Measurements from ENCODE around the gene LITAFD. TPM values are rescaled to one million over a fixed set of nuclear protein-coding genes. Genes with fewer than 3 reads are reported as not detected.
"Not testable (repeated sequence)": the region's sequence is repeated elsewhere in the genome, so short reads cannot be mapped to it uniquely, and the experiment has no call there.

The LITAFD gene
- total RNA-seq, 1 experiment from 2014 or later = 0.45 TPM

DNA sequence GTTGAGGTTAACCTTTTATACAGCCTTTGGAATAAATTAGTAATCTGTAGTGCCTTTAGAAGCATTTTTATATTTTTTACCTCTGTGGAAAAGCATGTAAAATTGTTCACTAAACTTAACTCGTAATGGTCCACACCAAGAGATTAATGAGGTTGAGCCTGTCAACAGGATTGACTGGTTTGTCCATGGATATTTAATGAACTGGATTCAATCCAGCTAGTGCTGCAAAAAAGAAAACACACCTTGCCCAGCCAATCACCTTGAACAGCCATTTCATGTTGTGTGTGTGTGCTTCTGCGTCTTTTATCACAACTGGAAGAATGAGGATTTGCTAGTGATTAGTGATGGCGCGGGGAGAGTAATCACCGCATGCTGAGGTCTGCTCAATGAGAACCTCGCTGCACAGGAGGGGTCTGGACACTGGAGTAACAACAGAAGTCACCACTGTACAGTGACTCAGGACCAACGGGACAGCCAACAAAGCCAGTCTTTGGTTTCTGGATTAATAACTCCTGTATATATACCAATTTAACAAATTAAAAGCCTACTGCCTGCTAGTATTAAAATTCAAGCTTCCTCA, 33.7 kb downstream of the LITAFD start:
- Histone ChIP-seq H3K4me2 (ENCODE audit: low read depth, low read length, poor library complexity, severe bottlenecking) (no peak overlapping the region), H3K9me2 (replicated peaks; ENCODE audit: insufficient read depth, low read length) (no peaks in the 10 kb centered on the region), H3K27me3 (ENCODE audit: low read length) (no peaks in the 10 kb centered on the region), H3K4me3 (ENCODE audit: low read length) (no peak overlapping the region), H3K79me2 (ENCODE audit: low read length) (peaks cover 20% of the 10 kb centered on the region), H2AFZ (ENCODE audit: low read length) (no peak overlapping the region), H3K9ac (ENCODE audit: low read length) (no peak overlapping the region), H3K4me1 (ENCODE audit: low read length) (peaks cover 19% of the 10 kb centered on the region), H3K36me3 (ENCODE audit: insufficient read depth, low read length) (peaks cover 29% of the 10 kb centered on the region; the same call in 1 of the 2 replicates), H4K20me1 (ENCODE audit: insufficient read depth, low read depth, low read length) (peaks cover 14% of the 10 kb centered on the region; the same call in 1 of the 2 replicates), H3K9me3 (ENCODE audit: low read length) (no peaks in the 10 kb centered on the region), H3K27ac (ENCODE audit: low read length) (peak overlapping the region; percentile 51; the same call in 1 of the 2 replicates)
- no peak for DNase-seq

DNA sequence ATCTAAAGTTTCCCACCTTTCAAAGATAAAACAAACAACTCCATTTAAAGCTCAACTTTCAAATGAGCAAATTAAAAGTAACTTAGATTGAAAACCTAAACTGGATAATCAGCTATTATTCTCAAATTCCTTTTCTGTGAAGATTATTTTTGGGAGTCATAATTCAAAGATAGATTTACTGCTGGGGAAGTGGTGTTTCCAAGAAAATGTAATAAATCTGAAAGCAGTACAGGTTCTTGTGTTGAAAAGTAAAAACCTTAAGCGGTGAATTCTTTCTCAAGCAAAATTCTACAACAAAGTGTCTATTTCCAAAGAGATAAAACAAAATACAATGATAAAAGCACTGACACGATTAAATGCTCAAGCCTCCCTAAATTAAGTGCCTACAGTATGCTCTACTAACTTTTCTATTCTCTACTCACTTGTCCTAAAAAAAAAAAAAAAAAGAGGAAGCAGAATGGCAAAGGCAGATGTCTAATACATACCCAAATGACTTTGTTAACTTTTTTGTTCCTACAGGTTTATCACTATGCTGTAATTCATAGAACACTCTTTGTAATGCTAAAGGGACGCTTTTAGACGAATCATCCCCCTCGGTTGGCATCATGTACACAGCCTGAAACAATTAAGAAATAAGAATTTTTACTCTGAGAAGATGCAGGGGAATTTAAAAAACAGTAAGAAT, 34.5 kb downstream of the LITAFD start:
- H3K4me2 ChIP-seq (ENCODE audit: low read depth, low read length, poor library complexity, severe bottlenecking) = peak overlapping the region; percentile 38
- H3K4me1 ChIP-seq (ENCODE audit: low read length) = peaks cover 19% of the 10 kb centered on the region
- peaks cover 15% of the 10 kb centered on the region; the same call in 1 of the 2 replicates for H3K79me2 ChIP-seq (ENCODE audit: low read length)
- H3K9me2 ChIP-seq (replicated peaks; ENCODE audit: insufficient read depth, low read length) = no peaks in the 10 kb centered on the region
- no peak overlapping the region for H3K4me3 ChIP-seq (ENCODE audit: low read length)
- H4K20me1 ChIP-seq (ENCODE audit: insufficient read depth, low read depth, low read length) = peaks cover 11% of the 10 kb centered on the region; the same call in 1 of the 2 replicates
- H3K27me3 ChIP-seq (ENCODE audit: low read length) = no peaks in the 10 kb centered on the region
- no peak overlapping the region for H3K9ac ChIP-seq (ENCODE audit: low read length)
- peak overlapping the region; percentile 51 for H3K27ac ChIP-seq (ENCODE audit: low read length)
- DNase-seq = peak; percentile 78
- no peak overlapping the region for H2AFZ ChIP-seq (ENCODE audit: low read length)
- H3K9me3 ChIP-seq (ENCODE audit: low read length) = no peaks in the 10 kb centered on the region
- peaks cover 25% of the 10 kb centered on the region; the same call in 1 of the 2 replicates for H3K36me3 ChIP-seq (ENCODE audit: insufficient read depth, low read length)

DNA sequence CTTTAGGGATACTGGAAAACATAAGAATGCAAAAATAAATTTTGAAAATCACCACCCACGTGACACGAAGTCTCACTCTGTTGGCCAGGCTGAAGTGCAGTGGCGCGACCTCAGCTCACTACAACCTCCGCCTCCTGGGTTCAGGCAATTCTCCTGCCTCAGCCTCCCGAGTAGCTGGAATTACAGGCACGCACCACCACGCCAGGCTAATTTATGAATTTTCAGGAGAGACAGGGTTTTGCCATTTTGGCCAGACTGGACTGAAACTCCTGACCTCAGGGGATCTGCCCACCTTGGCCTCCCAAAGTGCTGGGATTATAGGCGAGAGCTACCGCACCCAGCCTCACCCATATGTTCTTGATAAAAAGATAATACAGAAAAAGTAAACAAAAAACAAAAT, 35.2 kb downstream of the LITAFD start:
- peaks cover 11% of the 10 kb centered on the region; the same call in 1 of the 2 replicates for H4K20me1 ChIP-seq (ENCODE audit: insufficient read depth, low read depth, low read length)
- peaks cover 25% of the 10 kb centered on the region; the same call in 1 of the 2 replicates for H3K36me3 ChIP-seq (ENCODE audit: insufficient read depth, low read length)
- not testable (repeated sequence) for H3K9me2 ChIP-seq (replicated peaks; ENCODE audit: insufficient read depth, low read length); DNase-seq; H3K9me3 ChIP-seq (ENCODE audit: low read length); H3K4me3 ChIP-seq (ENCODE audit: low read length); H2AFZ ChIP-seq (ENCODE audit: low read length); H3K27me3 ChIP-seq (ENCODE audit: low read length); H3K9ac ChIP-seq (ENCODE audit: low read length)
- peaks cover 19% of the 10 kb centered on the region for H3K4me1 ChIP-seq (ENCODE audit: low read length)
- peak overlapping the region; percentile 38 for H3K4me2 ChIP-seq (ENCODE audit: low read depth, low read length, poor library complexity, severe bottlenecking)
- H3K27ac ChIP-seq (ENCODE audit: low read length) = peak overlapping the region; percentile 51
- peaks cover 15% of the 10 kb centered on the region; the same call in 1 of the 2 replicates for H3K79me2 ChIP-seq (ENCODE audit: low read length)

DNA sequence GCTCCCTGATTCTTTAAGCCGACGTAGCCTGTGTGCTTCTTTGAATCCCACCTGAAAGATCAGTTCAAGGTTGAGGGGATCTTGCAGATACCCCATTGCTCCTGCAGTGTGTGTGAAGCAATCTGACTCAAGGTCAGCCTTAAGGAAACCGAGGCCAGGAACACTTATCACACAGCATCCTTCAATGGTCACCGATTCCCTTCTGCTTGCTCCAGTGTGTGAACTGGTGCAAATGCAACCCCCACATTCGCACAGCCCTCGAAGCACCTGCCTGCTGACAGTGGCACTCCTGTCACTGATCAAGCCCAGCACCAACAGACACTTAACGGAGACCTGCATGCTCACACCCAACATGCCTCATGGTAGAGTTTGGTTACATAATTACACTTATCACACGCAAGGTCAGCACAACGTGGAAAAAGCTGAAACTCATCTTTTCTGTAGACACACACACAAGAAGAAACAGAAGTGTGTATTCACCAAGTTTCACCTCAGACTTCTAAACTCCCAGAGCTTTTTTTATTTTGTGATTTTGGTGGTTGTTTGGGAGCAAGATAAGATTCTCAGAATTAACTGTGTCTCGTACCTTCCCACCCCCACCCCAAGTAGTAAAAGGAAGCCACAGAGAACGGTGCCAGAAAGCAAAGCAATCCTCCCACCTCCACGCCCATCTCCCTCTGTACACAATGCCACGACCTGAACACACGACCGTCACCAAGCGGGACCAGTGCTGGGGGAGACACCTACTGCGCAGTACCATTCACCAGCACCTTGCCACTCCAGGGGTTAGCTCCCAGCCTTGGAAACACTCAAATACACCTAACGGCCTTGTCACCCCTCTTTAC, 37.2 kb downstream of the LITAFD start:
- no peak for DNase-seq
- peaks cover 14% of the 10 kb centered on the region for H3K79me2 ChIP-seq (ENCODE audit: low read length)

DNA sequence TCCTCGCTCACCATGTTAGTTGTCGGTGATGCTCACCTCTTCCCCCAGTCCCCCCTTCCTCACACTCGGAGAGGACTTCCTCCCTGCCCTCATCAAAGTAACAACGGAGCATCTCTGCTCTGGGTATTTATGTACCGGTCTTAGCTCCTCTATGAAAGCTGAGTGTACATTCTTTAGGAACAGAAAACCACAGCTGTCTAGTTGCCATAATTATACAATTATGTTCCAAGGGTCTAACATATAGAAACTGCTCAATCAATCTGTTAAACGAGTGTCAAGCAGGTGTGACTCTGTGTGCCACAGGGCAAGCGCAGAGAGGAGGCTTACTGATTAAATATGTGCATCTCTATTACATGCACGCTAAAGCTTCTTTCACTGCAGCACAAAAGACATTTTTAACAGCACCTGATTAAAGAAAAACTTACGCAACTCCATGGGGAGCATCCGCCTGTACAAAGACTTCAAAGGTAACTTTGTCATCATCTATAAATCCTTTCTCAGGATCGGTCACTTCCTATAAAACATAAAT, 37.8 kb downstream of the LITAFD start:
- Histone ChIP-seq H3K4me2 (ENCODE audit: low read depth, low read length, poor library complexity, severe bottlenecking) (no peak overlapping the region), H3K79me2 (ENCODE audit: low read length) (peaks cover 17% of the 10 kb centered on the region), H3K9me3 (ENCODE audit: low read length) (no peaks in the 10 kb centered on the region), H4K20me1 (ENCODE audit: insufficient read depth, low read depth, low read length) (peaks cover 17% of the 10 kb centered on the region), H3K4me1 (ENCODE audit: low read length) (peaks cover 29% of the 10 kb centered on the region), H3K9me2 (replicated peaks; ENCODE audit: insufficient read depth, low read length) (no peaks in the 10 kb centered on the region), H3K4me3 (ENCODE audit: low read length) (no peak overlapping the region), H3K27me3 (ENCODE audit: low read length) (no peaks in the 10 kb centered on the region), H3K27ac (ENCODE audit: low read length) (no peak overlapping the region), H3K9ac (ENCODE audit: low read length) (no peak overlapping the region), H3K36me3 (ENCODE audit: insufficient read depth, low read length) (peaks cover 27% of the 10 kb centered on the region; the same call in 1 of the 2 replicates), H2AFZ (ENCODE audit: low read length) (no peak overlapping the region)
- DNase-seq = no peak

More for the DNA sequence above, 37.2 kb downstream of the LITAFD start:
- Histone ChIP-seq H3K9me2 (replicated peaks; ENCODE audit: insufficient read depth, low read length) (no peaks in the 10 kb centered on the region), H4K20me1 (ENCODE audit: insufficient read depth, low read depth, low read length) (peaks cover 14% of the 10 kb centered on the region), H3K36me3 (ENCODE audit: insufficient read depth, low read length) (peaks cover 32% of the 10 kb centered on the region; the same call in 1 of the 2 replicates), H3K9ac (ENCODE audit: low read length) (no peak overlapping the region), H3K27me3 (ENCODE audit: low read length) (no peaks in the 10 kb centered on the region), H3K4me3 (ENCODE audit: low read length) (no peak overlapping the region), H3K9me3 (ENCODE audit: low read length) (no peaks in the 10 kb centered on the region), H2AFZ (ENCODE audit: low read length) (no peak overlapping the region), H3K4me1 (ENCODE audit: low read length) (peaks cover 23% of the 10 kb centered on the region), H3K27ac (ENCODE audit: low read length) (no peak overlapping the region), H3K4me2 (ENCODE audit: low read depth, low read length, poor library complexity, severe bottlenecking) (no peak overlapping the region)

DNA sequence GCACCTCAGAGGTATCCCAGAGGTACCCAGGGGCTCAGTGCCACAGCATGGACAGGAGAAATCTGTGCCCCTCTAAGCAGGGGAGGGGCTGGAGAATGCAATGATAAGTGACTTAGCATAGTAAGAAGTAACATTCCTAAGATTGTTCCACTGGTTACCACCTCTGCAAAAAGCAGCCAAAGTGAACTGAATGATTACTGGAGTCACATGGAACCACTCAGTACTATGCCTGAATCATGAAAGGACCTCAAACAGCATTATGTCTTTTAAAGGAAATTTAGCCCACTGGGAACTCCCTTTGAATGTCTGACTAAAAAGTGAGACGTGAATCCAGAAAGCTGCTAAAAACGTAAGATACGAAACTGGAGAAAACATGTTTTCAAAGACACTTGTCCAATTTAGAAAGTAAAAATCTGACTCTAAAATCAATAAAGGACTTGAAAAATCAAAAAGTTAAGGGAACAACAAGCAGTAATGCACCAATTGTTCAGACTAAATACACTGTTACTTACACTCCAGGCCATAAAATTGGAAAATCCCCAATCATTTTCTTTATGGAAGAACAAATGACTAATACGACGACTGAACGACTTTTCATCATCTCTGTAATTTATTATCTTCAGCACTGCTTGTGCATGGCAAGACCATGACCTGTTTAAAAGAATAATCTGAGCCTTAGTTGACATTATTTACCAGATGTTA, 38.6 kb downstream of the LITAFD start:
- Histone ChIP-seq H3K9me2 (replicated peaks; ENCODE audit: insufficient read depth, low read length) (no peaks in the 10 kb centered on the region), H3K9me3 (ENCODE audit: low read length) (no peaks in the 10 kb centered on the region), H3K4me1 (ENCODE audit: low read length) (peaks cover 30% of the 10 kb centered on the region), H3K4me3 (ENCODE audit: low read length) (no peak overlapping the region), H3K9ac (ENCODE audit: low read length) (no peak overlapping the region), H3K27ac (ENCODE audit: low read length) (no peak overlapping the region), H3K4me2 (ENCODE audit: low read depth, low read length, poor library complexity, severe bottlenecking) (no peak overlapping the region), H3K79me2 (ENCODE audit: low read length) (peaks cover 22% of the 10 kb centered on the region), H4K20me1 (ENCODE audit: insufficient read depth, low read depth, low read length) (peaks cover 22% of the 10 kb centered on the region), H3K36me3 (ENCODE audit: insufficient read depth, low read length) (peaks cover 23% of the 10 kb centered on the region; the same call in 1 of the 2 replicates), H3K27me3 (ENCODE audit: low read length) (no peaks in the 10 kb centered on the region), H2AFZ (ENCODE audit: low read length) (no peak overlapping the region)
- no peak for DNase-seq

DNA sequence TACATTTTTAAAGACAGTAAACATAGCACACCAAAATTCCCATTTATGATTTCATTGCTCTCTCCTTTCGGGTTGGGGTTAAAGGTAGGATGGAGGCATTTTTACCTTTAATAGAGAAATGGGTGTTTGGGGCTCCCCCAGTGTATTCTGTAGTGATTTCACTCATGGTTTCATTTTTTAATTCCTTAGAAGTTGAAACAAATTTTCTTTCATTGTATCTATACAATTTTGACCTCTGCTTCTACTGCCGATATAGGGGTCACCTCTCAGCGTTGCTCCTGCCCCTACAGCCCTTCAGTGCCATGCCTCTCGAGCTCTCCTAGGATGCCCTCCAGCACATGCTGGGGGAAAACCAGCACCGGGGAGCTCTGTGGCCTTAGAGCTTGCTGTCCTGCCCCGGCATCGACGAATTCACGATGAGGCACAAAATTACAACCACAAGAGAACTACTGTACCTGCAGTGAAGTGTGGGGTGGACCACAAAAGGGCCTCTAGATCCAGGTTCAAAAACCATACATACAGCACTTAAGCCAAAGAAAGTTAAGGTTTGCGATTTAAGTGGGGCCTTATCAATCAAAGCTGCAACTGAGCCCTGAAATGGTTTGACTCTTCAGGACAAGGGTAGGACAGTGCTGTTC, 39.3 kb downstream of the LITAFD start:
- Histone ChIP-seq H3K9ac (ENCODE audit: low read length) (no peak overlapping the region), H3K9me2 (replicated peaks; ENCODE audit: insufficient read depth, low read length) (no peaks in the 10 kb centered on the region), H3K4me3 (ENCODE audit: low read length) (no peak overlapping the region), H3K36me3 (ENCODE audit: insufficient read depth, low read length) (peaks cover 16% of the 10 kb centered on the region; the same call in 1 of the 2 replicates), H3K27ac (ENCODE audit: low read length) (no peak overlapping the region), H3K9me3 (ENCODE audit: low read length) (no peaks in the 10 kb centered on the region), H3K27me3 (ENCODE audit: low read length) (no peaks in the 10 kb centered on the region), H3K4me1 (ENCODE audit: low read length) (peaks cover 24% of the 10 kb centered on the region), H4K20me1 (ENCODE audit: insufficient read depth, low read depth, low read length) (peaks cover 24% of the 10 kb centered on the region), H3K4me2 (ENCODE audit: low read depth, low read length, poor library complexity, severe bottlenecking) (no peak overlapping the region), H3K79me2 (ENCODE audit: low read length) (peaks cover 19% of the 10 kb centered on the region), H2AFZ (ENCODE audit: low read length) (no peak overlapping the region)
- no peak for DNase-seq

All from Karpas-422 (cell line).